ENCODE measurements around the gene SYTL1. TPM values are rescaled to one million over a fixed set of nuclear protein-coding genes. Genes with fewer than 3 reads are reported as not detected.

SYTL1 gene
- total and polyA plus RNA-seq, 9 of the 15 experiments (the other 6 are each of a cell fraction or from before 2014, with no cell fraction given) = 0.04 to 9.3 (median 1.7) TPM

GRCh38 chr1:27321813-27322568 lies 19.8 kb upstream of the SYTL1 start, which contains the start of gene TMEM222 (continued):
- TF ChIP-seq JUND (IDR thresholded peaks at IDR 0.05; ENCODE audit: borderline replicate concordance, low read depth, low read length) = peak; percentile 92
- TF ChIP-seq JUND (tag; IDR thresholded peaks at IDR 0.05; ENCODE audit: borderline replicate concordance, low read depth, low read length) = peak; percentile 77; the same call in 1 of the 3 replicates
- no peak for TF ChIP-seq MEF2A (IDR thresholded peaks at IDR 0.05; ENCODE audit: control insufficient read depth, low read depth, low read length)
- TF ChIP-seq ZNF407 (IDR thresholded peaks at IDR 0.05; ENCODE audit: low read depth) = peak; percentile 94
- no peak for TF ChIP-seq ZBTB8A (IDR thresholded peaks at IDR 0.05; ENCODE audit: partially characterized antibody)
- TF ChIP-seq TEAD4 (IDR thresholded peaks at IDR 0.05; ENCODE audit: low read length) = no peak
- peak; percentile 97; the same call in 1 of the 2 replicates for TF ChIP-seq TEAD4 (CRISPR knock-in tag; IDR thresholded peaks at IDR 0.05; ENCODE audit: borderline replicate concordance)
- peak; percentile 75 for TF ChIP-seq TBP (optimal IDR thresholded peaks at IDR 0.05; ENCODE audit: low read depth, low read length)
- no peak for TF ChIP-seq CBFA2T2 (conservative IDR thresholded peaks at IDR 0.05)
- peak; percentile 73 for TF ChIP-seq HNRNPLL (IDR thresholded peaks at IDR 0.05; ENCODE audit: low read depth, low read length, poor library complexity, severe bottlenecking)
- peak; percentile 79 for TF ChIP-seq TAF7 (tag; IDR thresholded peaks at IDR 0.05)
- no peak for TF ChIP-seq ZNF354B (CRISPR knock-in tag; IDR thresholded peaks at IDR 0.05)
- TF ChIP-seq ZBTB7A (IDR thresholded peaks at IDR 0.05; ENCODE audit: borderline replicate concordance, control insufficient read depth, low read depth, low read length) = peak; percentile 79; the same call in 1 of the 2 replicates
- peak; percentile 94 for TF ChIP-seq ZFX (CRISPR knock-in tag; IDR thresholded peaks at IDR 0.05)
- peak; percentile 65 for TF ChIP-seq RFX1 (IDR thresholded peaks at IDR 0.05)
- TF ChIP-seq CBFA2T3 (IDR thresholded peaks at IDR 0.05) = no peak
- no peak for TF ChIP-seq SMARCB1 (IDR thresholded peaks at IDR 0.05; ENCODE audit: insufficient read length, low read depth)
- peak; percentile 97 for TF ChIP-seq MYC (IDR thresholded peaks at IDR 0.05; ENCODE audit: low read depth, low read length)
- TF ChIP-seq MYC (CRISPR knock-in tag; IDR thresholded peaks at IDR 0.05; ENCODE audit: borderline replicate concordance, low read depth) = peak; percentile 91; the same call in 1 of the 2 replicates
- TF ChIP-seq RBM34 (IDR thresholded peaks at IDR 0.05; ENCODE audit: borderline replicate concordance, insufficient read depth, low read length) = no peak

Data from K562 (cell line).